Kidney (tissue), 14 donors: ENCODE results near the gene SCN4B. TPM values are rescaled to one million over a fixed set of nuclear protein-coding genes. Genes with fewer than 3 reads are reported as not detected.

Experiments
- DNase-seq, 5 donors: peaks; one replicate each; pipeline ENCODE4 v3.0.0-alpha.2; 2013 to 2020
- FAIRE-seq: peaks from 2 replicates; lab custom pipeline; 2012; peaks lifted over from hg19 to GRCh38; lab: Jason Lieb, UNC
- H3K27ac ChIP-seq, 2 donors: one replicate each; pipeline ENCODE4 v1.7.0; 2013; ENCODE audit warnings: low read depth in 2 of 2, low read length in 2 of 2, inconsistent platforms in 1 of 2
- H3K27me3 ChIP-seq: one replicate; pipeline ENCODE4 v1.7.1; 2013; ENCODE audit warnings: low read length, inconsistent platforms; ENCODE audit not compliant: control insufficient read depth, insufficient read depth
- H3K36me3 ChIP-seq, 3 donors: one replicate each; pipeline versions ENCODE4 v1.7.0 to v1.7.1; 2013; ENCODE audit warnings: low read length in 3 of 3, control low read depth in 1 of 3, inconsistent platforms in 1 of 3; ENCODE audit not compliant: insufficient read depth in 3 of 3, control insufficient read depth in 2 of 3
- H3K4me1 ChIP-seq, 3 donors: one replicate each; pipeline versions ENCODE4 v1.7.0 to v1.7.1; 2013; ENCODE audit warnings: low read length in 3 of 3, inconsistent platforms in 1 of 3, low read depth in 1 of 3; ENCODE audit not compliant: control insufficient read depth in 2 of 3, insufficient read depth in 2 of 3
- H3K4me3 ChIP-seq, 3 donors: one replicate each; pipeline versions ENCODE4 v1.7.0 to v1.8.1; 2013; ENCODE audit warnings: low read length in 3 of 3, control low read depth in 1 of 3, inconsistent platforms in 1 of 3
- H3K9ac ChIP-seq, 3 donors: one replicate each; pipeline versions ENCODE4 v1.7.0 to v1.7.1; 2013; ENCODE audit warnings: low read length in 3 of 3, control low read depth in 1 of 3, inconsistent platforms in 1 of 3
- H3K9me3 ChIP-seq, 3 donors: one replicate each; pipeline versions ENCODE4 v1.7.0 to v1.7.1; 2013; ENCODE audit warnings: low read length in 3 of 3, control low read depth in 1 of 3, inconsistent platforms in 1 of 3; ENCODE audit not compliant: control insufficient read depth in 2 of 3, insufficient read depth in 1 of 3
- intact Hi-C: fragments of 100-400 bp; cut with DNase I; formaldehyde crosslinking; loops from one replicate; pipeline ENCODE4 v1.11.1; 2022
- polyA plus RNA-seq: library from polyadenylated mRNA; stranded (reverse); fragments of 350-450 nt; fragmentation: Illumina TruSeq; extraction: RNeasy Lipid Tissue Mini Kit (QIAGEN cat#74804); gene quantifications from one replicate; pipeline ENCODE4 v1.2.3, GENCODE V29; 2014; ENCODE audit warnings: low read depth, low replicate concordance; ENCODE audit not compliant: insufficient read depth
- total RNA-seq: library from RNA; stranded (reverse); fragmentation: NEBNext Ultra II Directional; extraction: Animal tissue kit (Norgen Biotek cat#: 25700); gene quantifications from one replicate; pipeline ENCODE4 v1.2.1, GENCODE V29; 2021
- TF ChIP-seq, protein P1 (sequence below): IDR thresholded peaks from 3 replicates; pipeline ENCODE4 v1.5.1; 2012; ENCODE audit warnings: mild to moderate bottlenecking, moderate library complexity, borderline replicate concordance; ENCODE audit not compliant: insufficient read depth; ENCODE audit errors: extremely low read depth
- donor health status: control.
- donor health status: control.
- donor health status: control.
- donor health status: control.
- donor health status: control.
- donor health status: DM: yes; HTN: yes; CAD: no.
- donor health status: Normal renal cell carcinoma (clear cell type).

The SCN4B gene
- total and polyA plus RNA-seq, 2 donors from 2014 or later: 1.4 to 3.5 TPM

DNA sequence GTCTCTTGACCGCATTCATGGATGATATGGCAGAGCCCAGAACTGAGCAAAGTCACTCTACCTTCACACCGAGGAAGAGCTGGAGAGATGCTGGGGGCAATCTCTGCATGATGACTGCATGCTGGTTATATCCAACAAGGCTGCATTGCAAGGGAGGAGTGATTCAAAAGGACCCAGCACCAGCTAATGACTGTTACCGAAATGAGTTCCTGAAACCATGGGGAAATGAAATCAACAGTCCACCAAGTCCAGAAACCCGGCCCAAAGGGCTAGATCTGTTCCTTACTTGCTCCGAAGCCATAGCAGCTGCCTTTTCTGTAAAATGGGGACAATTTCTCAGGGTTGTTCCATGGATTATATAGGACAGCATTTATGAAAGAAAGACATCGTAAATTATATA is 64.7 kb downstream of the SCN4B start:
- no peak overlapping the region for H3K4me3 ChIP-seq
- H3K9me3 ChIP-seq: no peaks in the 10 kb centered on the region
- DNase-seq (no peak), FAIRE-seq (no peak)
- TF ChIP-seq, protein P1, sequence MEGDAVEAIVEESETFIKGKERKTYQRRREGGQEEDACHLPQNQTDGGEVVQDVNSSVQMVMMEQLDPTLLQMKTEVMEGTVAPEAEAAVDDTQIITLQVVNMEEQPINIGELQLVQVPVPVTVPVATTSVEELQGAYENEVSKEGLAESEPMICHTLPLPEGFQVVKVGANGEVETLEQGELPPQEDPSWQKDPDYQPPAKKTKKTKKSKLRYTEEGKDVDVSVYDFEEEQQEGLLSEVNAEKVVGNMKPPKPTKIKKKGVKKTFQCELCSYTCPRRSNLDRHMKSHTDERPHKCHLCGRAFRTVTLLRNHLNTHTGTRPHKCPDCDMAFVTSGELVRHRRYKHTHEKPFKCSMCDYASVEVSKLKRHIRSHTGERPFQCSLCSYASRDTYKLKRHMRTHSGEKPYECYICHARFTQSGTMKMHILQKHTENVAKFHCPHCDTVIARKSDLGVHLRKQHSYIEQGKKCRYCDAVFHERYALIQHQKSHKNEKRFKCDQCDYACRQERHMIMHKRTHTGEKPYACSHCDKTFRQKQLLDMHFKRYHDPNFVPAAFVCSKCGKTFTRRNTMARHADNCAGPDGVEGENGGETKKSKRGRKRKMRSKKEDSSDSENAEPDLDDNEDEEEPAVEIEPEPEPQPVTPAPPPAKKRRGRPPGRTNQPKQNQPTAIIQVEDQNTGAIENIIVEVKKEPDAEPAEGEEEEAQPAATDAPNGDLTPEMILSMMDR: no peak
- peaks cover 0 to 15% (median 12%) of the 10 kb centered on the region in 3 donors for H3K4me1 ChIP-seq
- no peaks in the 10 kb centered on the region for H3K36me3 ChIP-seq
- intact Hi-C loops: no loop called here
- H3K27ac ChIP-seq: no peak overlapping the region
- H3K9ac ChIP-seq: no peak overlapping the region
- H3K27me3 ChIP-seq: no peaks in the 10 kb centered on the region

DNA sequence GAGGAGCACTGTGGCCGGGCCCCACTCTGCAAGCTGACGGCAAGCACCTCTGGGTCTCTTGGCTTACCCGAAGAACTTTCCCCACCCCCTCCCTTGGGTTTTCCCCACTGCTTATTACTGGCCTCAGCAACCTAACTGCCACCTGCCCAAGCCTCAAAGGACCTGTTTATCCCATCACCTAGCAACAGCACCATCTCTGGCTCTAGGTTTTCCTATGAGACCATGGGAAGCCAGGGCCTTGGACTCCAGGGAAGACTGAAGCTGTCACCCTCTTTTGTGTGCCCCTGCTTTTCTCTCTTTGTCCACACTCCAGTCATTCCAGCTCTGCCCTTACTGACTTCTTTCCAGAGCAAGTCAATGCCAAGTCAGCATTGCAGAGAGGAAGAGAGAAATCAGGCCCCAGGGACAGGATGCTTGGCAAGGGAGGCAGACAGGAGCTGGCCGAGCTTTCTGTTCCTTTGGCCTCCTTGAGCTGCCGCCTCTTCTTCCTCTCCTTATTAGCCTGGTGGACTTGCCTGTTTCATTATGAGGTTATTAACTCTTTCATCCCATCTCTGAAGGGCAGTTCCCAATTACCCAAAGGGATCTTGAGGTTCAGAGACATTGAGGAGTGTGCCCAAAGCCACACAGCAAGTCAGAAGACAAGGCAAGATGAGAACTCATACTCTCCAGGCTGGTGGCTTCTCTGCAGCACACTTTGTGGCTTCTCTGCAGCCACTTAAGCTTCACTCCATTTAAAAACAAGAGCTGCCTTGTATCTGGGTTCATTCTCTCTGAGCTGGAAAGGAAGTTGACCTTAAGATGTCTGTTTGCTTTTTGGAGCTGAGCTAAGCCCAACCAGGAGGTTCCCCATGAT is 65.5 kb downstream of the SCN4B start, which contains the start of gene SMIM35:
Gene SMIM35, minus strand, starts transcription at position 51 of the 856 bp plus-strand sequence. CDS start 206 bp downstream, outside the sequence.
- no peak for DNase-seq
- Histone ChIP-seq H3K36me3 (no peaks in the 10 kb centered on the region), H3K27ac (no peak within 1 kb of the TSS), H3K27me3 (no peaks in the 10 kb centered on the region), H3K4me1 (peaks cover 0 to 17% (median 12%) of the 10 kb centered on the region in 3 donors), H3K9ac (no peak within 1 kb of the TSS), H3K9me3 (no peaks in the 10 kb centered on the region), H3K4me3 (no peak within 1 kb of the TSS)
- no peak for FAIRE-seq
- intact Hi-C loops: no loop called here
- TF ChIP-seq, protein P1: no peak

DNA sequence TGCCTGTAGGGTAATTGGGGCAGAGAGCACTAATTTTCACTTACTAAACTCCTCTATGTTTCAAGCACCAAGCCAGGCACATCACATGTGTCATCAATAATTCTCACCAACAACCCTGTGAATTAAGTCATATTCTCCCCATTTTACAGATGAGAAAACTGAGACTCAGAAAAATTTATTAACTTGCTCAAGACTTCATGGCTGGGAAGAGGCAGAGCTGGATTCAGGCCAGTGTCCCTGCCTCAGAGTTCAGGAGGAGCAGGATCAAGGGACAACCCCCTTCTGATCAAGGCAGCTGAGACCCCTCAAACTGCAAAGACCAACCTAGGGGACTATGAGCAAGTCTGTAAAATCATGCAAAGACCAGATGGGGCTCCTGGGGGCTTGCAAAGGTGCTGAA is 68.0 kb downstream of the SCN4B start:
- H3K27me3 ChIP-seq: no peaks in the 10 kb centered on the region
- no peak for DNase-seq
- H3K27ac ChIP-seq: no peak overlapping the region
- peak overlapping the region in 1 of 3 donors; percentile 0 for H3K4me3 ChIP-seq
- H3K4me1 ChIP-seq: peaks cover 0 to 17% (median 12%) of the 10 kb centered on the region in 3 donors
- intact Hi-C loops: no loop called here
- peak overlapping the region in 1 of 3 donors; percentile 42 for H3K9ac ChIP-seq
- TF ChIP-seq, protein P1: no peak
- no peak for FAIRE-seq
- no peaks in the 10 kb centered on the region for H3K9me3 ChIP-seq
- no peaks in the 10 kb centered on the region for H3K36me3 ChIP-seq
